ENCODE results near the gene ABHD12.

Gene ABHD12

GRCh38 chr20:25283221-25283951 lies 107.2 kb downstream of the ABHD12 start:
- no peak overlapping the region for H3K4me3 ChIP-seq (ENCODE audit: low read depth, low read length)
- TF ChIP-seq CTCF (conservative IDR thresholded peaks at IDR 0.05; ENCODE audit: low read depth, low read length): no peak
- DNase-seq (ENCODE audit: low read depth): no peak

GRCh38 chr20:25282796-25283195 lies 107.8 kb downstream of the ABHD12 start:
- no peak for DNase-seq (ENCODE audit: low read depth)
- H3K4me3 ChIP-seq (ENCODE audit: low read depth, low read length): no peak overlapping the region
- no peak for TF ChIP-seq CTCF (conservative IDR thresholded peaks at IDR 0.05; ENCODE audit: low read depth, low read length)

GRCh38 chr20:25282034-25282781 lies 108.4 kb downstream of the ABHD12 start:
- no peak for DNase-seq (ENCODE audit: low read depth)
- TF ChIP-seq CTCF (conservative IDR thresholded peaks at IDR 0.05; ENCODE audit: low read depth, low read length): no peak
- no peak overlapping the region for H3K4me3 ChIP-seq (ENCODE audit: low read depth, low read length)

- TF ChIP-seq CTCF (conservative IDR thresholded peaks at IDR 0.05; ENCODE audit: low read depth, low read length): no peak
- no peak overlapping the region for H3K4me3 ChIP-seq (ENCODE audit: low read depth, low read length)
- no peak for DNase-seq (ENCODE audit: low read depth)
These were observed 109.1 kb downstream of the ABHD12 start for GRCh38 chr20:25281541-25281991.

GRCh38 chr20:25280574-25281535 lies 109.8 kb downstream of the ABHD12 start:
- TF ChIP-seq CTCF (conservative IDR thresholded peaks at IDR 0.05; ENCODE audit: low read depth, low read length): no peak
- no peak for DNase-seq (ENCODE audit: low read depth)
- no peak overlapping the region for H3K4me3 ChIP-seq (ENCODE audit: low read depth, low read length)

- no peak for TF ChIP-seq CTCF (conservative IDR thresholded peaks at IDR 0.05; ENCODE audit: low read depth, low read length)
- DNase-seq (ENCODE audit: low read depth): no peak
- no peak overlapping the region for H3K4me3 ChIP-seq (ENCODE audit: low read depth, low read length)
These were observed 110.5 kb downstream of the ABHD12 start for GRCh38 chr20:25280051-25280573.

All from choroid plexus epithelial cell (primary cell).